CD14-positive monocyte (primary cell): Measurements from ENCODE around the gene NFATC1. TPM values are rescaled to one million over a fixed set of nuclear protein-coding genes. Genes with fewer than 3 reads are reported as not detected.

Experiments used
- DNase-seq, 3 donors: peaks; one replicate each; pipeline ENCODE4 v3.0.0-alpha.2; 2011 to 2022
- H2AFZ ChIP-seq: 2 replicates; pipeline ENCODE4 v1.6.0; 2012; ENCODE audit warnings: mild to moderate bottlenecking, low read depth, low read length, inconsistent platforms; ENCODE audit not compliant: insufficient read depth, poor library complexity, severe bottlenecking
- H3K27ac ChIP-seq, 2 donors: 1 replicate in 1 of 2; 2 replicates in 1 of 2; pipeline ENCODE4 v1.5.1; 2012 to 2013; ENCODE audit warnings: low read length in 2 of 2, control low read depth in 1 of 2, inconsistent platforms in 1 of 2, low read depth in 1 of 2, mild to moderate bottlenecking in 1 of 2
- H3K27me3 ChIP-seq, 2 donors: one replicate each; pipeline versions ENCODE4 v1.6.0 to v1.6.1; 2011 to 2013; ENCODE audit warnings: low read length in 2 of 2; ENCODE audit not compliant: control insufficient read depth in 2 of 2, insufficient read depth in 2 of 2
- H3K36me3 ChIP-seq, 2 donors: replicated peaks in 1 of 2; 1 replicate in 1 of 2; 2 replicates in 1 of 2; pipeline versions ENCODE4 v1.5.1 to v1.6.1; 2012 to 2013; ENCODE audit warnings: low read length in 2 of 2, control low read depth in 1 of 2, inconsistent platforms in 1 of 2, mild to moderate bottlenecking in 1 of 2; ENCODE audit not compliant: insufficient read depth in 2 of 2, control insufficient read depth in 1 of 2
- H3K4me1 ChIP-seq, 2 donors: 1 replicate in 1 of 2; 2 replicates in 1 of 2; pipeline versions ENCODE4 v1.5.1 to v1.6.1; 2012 to 2013; ENCODE audit warnings: low read length in 2 of 2, control low read depth in 1 of 2, inconsistent platforms in 1 of 2, mild to moderate bottlenecking in 1 of 2, moderate library complexity in 1 of 2; ENCODE audit not compliant: insufficient read depth in 2 of 2, control insufficient read depth in 1 of 2
- H3K4me2 ChIP-seq: replicated peaks from 2 replicates; pipeline ENCODE3; 2012; ENCODE audit warnings: low read length, moderate library complexity, mild to moderate bottlenecking; ENCODE audit not compliant: poor library complexity, severe bottlenecking; ENCODE audit errors: extremely low read depth
- H3K4me3 ChIP-seq, 3 experiments: fragments of 200-600 bp in 1 of 3; sonication (generic) in 1 of 3; replicated peaks in 1 of 3; 1 replicate in 2 of 3; 2 replicates in 1 of 3; pipeline ENCODE4 v1.5.1; 2011 to 2013; ENCODE audit warnings: low read length in 3 of 3, mild to moderate bottlenecking in 3 of 3, control low read depth in 2 of 3, low read depth in 2 of 3, inconsistent platforms in 1 of 3, moderate library complexity in 1 of 3
- H3K79me2 ChIP-seq: 2 replicates; pipeline ENCODE4 v1.6.0; 2012; ENCODE audit warnings: mild to moderate bottlenecking, control low read depth, inconsistent platforms, low read length, moderate library complexity; ENCODE audit not compliant: insufficient read depth
- H3K9ac ChIP-seq: 2 replicates; pipeline ENCODE4 v1.6.0; 2017; ENCODE audit warnings: low read length, mild to moderate bottlenecking; ENCODE audit not compliant: insufficient read depth, poor library complexity, severe bottlenecking
- H3K9me3 ChIP-seq, 2 donors: replicated peaks in 1 of 2; 1 replicate in 1 of 2; 2 replicates in 1 of 2; pipeline versions ENCODE4 v1.5.1 to v1.6.1; 2012 to 2013; ENCODE audit warnings: low read length in 2 of 2, control low read depth in 1 of 2; ENCODE audit not compliant: control insufficient read depth in 1 of 2, insufficient read depth in 1 of 2
- H4K20me1 ChIP-seq: 2 replicates; pipeline ENCODE4 v1.6.0; 2012; ENCODE audit warnings: mild to moderate bottlenecking, low read length, control low read depth, moderate library complexity; ENCODE audit not compliant: insufficient read depth
- H3K27ac Mint-ChIP-seq, 7 donors: one replicate each; pipeline ENCODE4 v1.8.0; 2020; ENCODE audit warnings: mild to moderate bottlenecking in 7 of 7, mixed read lengths in 7 of 7, moderate library complexity in 6 of 7, inconsistent platforms in 2 of 7
- H3K27me3 Mint-ChIP-seq, 3 donors: one replicate each; pipeline ENCODE4 v1.8.0; 2021 to 2022; ENCODE audit warnings: low read depth in 3 of 3, mild to moderate bottlenecking in 3 of 3, mixed read lengths in 3 of 3, moderate library complexity in 3 of 3, inconsistent platforms in 1 of 3
- H3K36me3 Mint-ChIP-seq, 2 donors: one replicate each; pipeline ENCODE4 v1.8.0; 2020; ENCODE audit warnings: mixed read lengths in 2 of 2, inconsistent platforms in 1 of 2, mild to moderate bottlenecking in 1 of 2
- H3K4me1 Mint-ChIP-seq: one replicate; pipeline ENCODE4 v1.8.0; 2020; ENCODE audit warnings: mild to moderate bottlenecking, mixed read lengths
- H3K4me3 Mint-ChIP-seq, 2 donors: one replicate each; pipeline ENCODE4 v1.8.0; 2020; ENCODE audit warnings: mild to moderate bottlenecking in 2 of 2, mixed read lengths in 2 of 2, moderate library complexity in 1 of 2
- H3K9me3 Mint-ChIP-seq, 7 donors: one replicate each; pipeline ENCODE4 v1.8.0; 2020 to 2022; ENCODE audit warnings: mixed read lengths in 7 of 7, mild to moderate bottlenecking in 6 of 7, moderate library complexity in 6 of 7, inconsistent platforms in 2 of 7
- CTCF ChIP-seq: fragments of 200-600 bp; IDR thresholded peaks from one replicate; pipeline ENCODE4 v1.8.0; 2022; ENCODE audit warnings: antibody characterized with exemption, mild to moderate bottlenecking
- WGBS: methylation state at CpG from one replicate; pipeline ENCODE4 v1.1.5; 2013; ENCODE audit warnings: missing lambda C conversion rate; ENCODE audit not compliant: insufficient coverage; 5-methylcytosine and 5-hydroxymethylcytosine counted together
- intact Hi-C, 2 donors: fragments of 100-400 bp; cut with micrococcal nuclease; formaldehyde crosslinking; loops; one replicate each; pipeline versions ENCODE4 v1.15.0 to v1.15.1; 2023
- polyA plus RNA-seq, 3 donors: library from polyadenylated mRNA; depleted of rRNA in 1 of 3; unstranded in 2 of 3; stranded (reverse) in 1 of 3; fragments of 300-500 nt in 2 of 3; fragments of >200 nt in 1 of 3; fragmentation: Illumina TruSeq in 2 of 3; gene quantifications; 1 replicate in 2 of 3; 2 replicates in 1 of 3; pipeline ENCODE4 v1.2.3, GENCODE V29; 2012 to 2021

The NFATC1 gene
- polyA plus RNA-seq, 3 donors, result 7.8 to 10.7 (median 8.3) TPM

GRCh38 chr18:79425569-79425886 is 29.8 kb downstream of the NFATC1 start:
- peaks cover 12 to 18% of the 10 kb centered on the region in 2 donors for H3K36me3 ChIP-seq
- no peak for TF ChIP-seq CTCF
- peaks cover 27% of the 10 kb centered on the region for H3K4me1 Mint-ChIP-seq

GRCh38 chr18:79426376-79427300 is 30.9 kb downstream of the NFATC1 start:
- no peaks in the 10 kb centered on the region for H3K9me3 ChIP-seq
- peaks cover 4 to 7% of the 10 kb centered on the region in 2 donors for H3K36me3 ChIP-seq
- TF ChIP-seq CTCF, result no peak
- no peak overlapping the region for H3K4me3 ChIP-seq
- peaks cover 7 to 10% of the 10 kb centered on the region in 2 donors for H3K4me1 ChIP-seq
- peaks cover 19% of the 10 kb centered on the region for H3K4me1 Mint-ChIP-seq
- H3K4me2 ChIP-seq, result no peak overlapping the region
- no peak overlapping the region for H3K9ac ChIP-seq
- intact Hi-C loops, result no loop called here
- no peak overlapping the region for H3K4me3 Mint-ChIP-seq
- WGBS, result 98% methylated on average over 35 of the region's 37 CpGs
- H3K27me3 ChIP-seq, result no peaks in the 10 kb centered on the region
- H3K27me3 Mint-ChIP-seq, result peaks cover 0 to 3% (median 1%) of the 10 kb centered on the region in 3 donors
- H3K9me3 Mint-ChIP-seq, result no peaks in the 10 kb centered on the region
- no peak for DNase-seq
- no peak overlapping the region for H3K27ac Mint-ChIP-seq
- H3K36me3 Mint-ChIP-seq, result peaks cover 28 to 42% of the 10 kb centered on the region in 2 donors
- no peak overlapping the region for H3K27ac ChIP-seq
- H2AFZ ChIP-seq, result no peak overlapping the region
- peaks cover 12% of the 10 kb centered on the region for H3K79me2 ChIP-seq
- H4K20me1 ChIP-seq, result peaks cover 70% of the 10 kb centered on the region

More at GRCh38 chr18:79425569-79425886, 29.8 kb downstream of the NFATC1 start:
- Mint-ChIP-seq H3K9me3 (no peaks in the 10 kb centered on the region), H3K27ac (peak overlapping the region in 1 of 7 donors; percentile 41), H3K4me3 (no peak overlapping the region), H3K36me3 (peaks cover 32 to 50% of the 10 kb centered on the region in 2 donors), H3K27me3 (peaks cover 0 to 3% (median 1%) of the 10 kb centered on the region in 3 donors)
- 93% methylated on average over 11 of the region's 12 CpGs for WGBS
- intact Hi-C loops, result no loop called here
- no peak for DNase-seq
- no peak overlapping the region for H2AFZ ChIP-seq
- H3K4me3 ChIP-seq, result no peak overlapping the region
- no peaks in the 10 kb centered on the region for H3K27me3 ChIP-seq
- peaks cover 9 to 17% of the 10 kb centered on the region in 2 donors for H3K4me1 ChIP-seq
- peaks cover 72% of the 10 kb centered on the region for H4K20me1 ChIP-seq
- H3K79me2 ChIP-seq, result peaks cover 10% of the 10 kb centered on the region
- no peak overlapping the region for H3K4me2 ChIP-seq
- no peaks in the 10 kb centered on the region for H3K9me3 ChIP-seq
- H3K27ac ChIP-seq, result no peak overlapping the region
- H3K9ac ChIP-seq, result no peak overlapping the region
